Chondrocyte (in vitro differentiated cells): ENCODE data around the gene EFCC1. TPM values are rescaled to one million over a fixed set of nuclear protein-coding genes. Genes with fewer than 3 reads are reported as not detected.
A peak's percentile ranks its signal among the peaks of the same experiment; 100 is the strongest.

Source experiments
- DNase-seq: peaks from one replicate; pipeline ENCODE4 v3.0.0; 2021; ENCODE audit warnings: mixed read lengths, low spot score
- H3K27ac Mint-ChIP-seq: one replicate; pipeline ENCODE4 v1.8.0; 2021; ENCODE audit warnings: mild to moderate bottlenecking, moderate library complexity, mixed read lengths; ENCODE audit not compliant: unreplicated experiment
- H3K27me3 Mint-ChIP-seq: 2 replicates; pipeline ENCODE4 v1.8.0; 2021; ENCODE audit warnings: low read depth, mixed read lengths
- H3K36me3 Mint-ChIP-seq: 2 replicates; pipeline ENCODE4 v1.8.0; 2021; ENCODE audit warnings: low read depth, mixed read lengths
- H3K4me1 Mint-ChIP-seq: 2 replicates; pipeline ENCODE4 v1.8.0; 2021; ENCODE audit warnings: low read depth, mild to moderate bottlenecking, mixed read lengths
- H3K4me3 Mint-ChIP-seq: one replicate; pipeline ENCODE4 v1.8.0; 2021; ENCODE audit warnings: mild to moderate bottlenecking, moderate library complexity, mixed read lengths; ENCODE audit not compliant: unreplicated experiment
- H3K9me3 Mint-ChIP-seq: 2 replicates; pipeline ENCODE4 v1.8.0; 2021; ENCODE audit warnings: low read depth, mixed read lengths
- total RNA-seq: library from RNA; stranded (reverse); gene quantifications from 3 replicates; pipeline ENCODE4 v1.2.1, GENCODE V29; 2021
- TF ChIP-seq, protein P1 (sequence below): fragments of 200-600 bp; sonication (generic); IDR thresholded peaks from 2 replicates; pipeline ENCODE4 v1.5.0; 2021; ENCODE audit warnings: antibody characterized with exemption, mild to moderate bottlenecking, moderate library complexity

Gene EFCC1
- total RNA-seq, 1 donor from 2014 or later, result not detected

DNA sequence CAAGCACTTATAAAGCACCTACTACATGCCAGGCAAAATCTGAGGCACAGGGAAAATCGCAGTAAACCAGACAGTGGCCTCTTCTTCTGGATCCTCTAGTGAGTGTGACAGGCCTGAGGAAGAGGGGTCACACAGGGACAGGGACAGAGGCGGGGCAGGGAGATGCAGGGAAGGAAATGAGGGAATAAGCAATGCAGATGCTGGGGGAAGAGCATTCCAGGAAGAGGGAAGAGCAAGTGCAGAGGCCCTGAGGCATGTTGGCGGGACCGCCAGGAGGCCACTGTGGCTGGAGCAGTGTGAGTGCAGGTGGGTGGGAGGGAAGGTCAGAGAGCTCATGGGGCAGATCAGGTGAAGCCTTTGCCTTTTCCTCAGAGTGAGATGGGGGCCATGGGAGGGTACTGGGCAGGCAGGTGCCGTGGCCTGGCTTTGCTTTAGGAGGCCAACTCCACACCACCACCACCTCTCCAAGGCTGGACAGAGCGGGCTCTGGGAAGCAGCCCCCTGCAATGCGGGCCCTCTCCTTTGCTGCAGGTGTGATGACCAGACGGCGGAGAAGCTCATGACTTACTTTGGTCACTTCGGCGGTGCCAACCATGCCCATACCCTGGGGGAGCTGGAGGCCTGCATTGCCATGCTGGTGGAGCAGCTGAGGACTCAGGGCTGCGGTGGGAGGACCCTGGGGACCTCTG, 32.7 kb downstream of the EFCC1 start:
- no peak overlapping the region for H3K4me3 Mint-ChIP-seq
- H3K36me3 Mint-ChIP-seq, result no peaks in the 10 kb centered on the region
- H3K27me3 Mint-ChIP-seq, result peaks cover 1% of the 10 kb centered on the region
- H3K4me1 Mint-ChIP-seq, result no peaks in the 10 kb centered on the region
- peak; percentile 83 for DNase-seq
- TF ChIP-seq, protein P1, sequence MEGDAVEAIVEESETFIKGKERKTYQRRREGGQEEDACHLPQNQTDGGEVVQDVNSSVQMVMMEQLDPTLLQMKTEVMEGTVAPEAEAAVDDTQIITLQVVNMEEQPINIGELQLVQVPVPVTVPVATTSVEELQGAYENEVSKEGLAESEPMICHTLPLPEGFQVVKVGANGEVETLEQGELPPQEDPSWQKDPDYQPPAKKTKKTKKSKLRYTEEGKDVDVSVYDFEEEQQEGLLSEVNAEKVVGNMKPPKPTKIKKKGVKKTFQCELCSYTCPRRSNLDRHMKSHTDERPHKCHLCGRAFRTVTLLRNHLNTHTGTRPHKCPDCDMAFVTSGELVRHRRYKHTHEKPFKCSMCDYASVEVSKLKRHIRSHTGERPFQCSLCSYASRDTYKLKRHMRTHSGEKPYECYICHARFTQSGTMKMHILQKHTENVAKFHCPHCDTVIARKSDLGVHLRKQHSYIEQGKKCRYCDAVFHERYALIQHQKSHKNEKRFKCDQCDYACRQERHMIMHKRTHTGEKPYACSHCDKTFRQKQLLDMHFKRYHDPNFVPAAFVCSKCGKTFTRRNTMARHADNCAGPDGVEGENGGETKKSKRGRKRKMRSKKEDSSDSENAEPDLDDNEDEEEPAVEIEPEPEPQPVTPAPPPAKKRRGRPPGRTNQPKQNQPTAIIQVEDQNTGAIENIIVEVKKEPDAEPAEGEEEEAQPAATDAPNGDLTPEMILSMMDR, result no peak
- H3K9me3 Mint-ChIP-seq, result no peaks in the 10 kb centered on the region
- no peak overlapping the region for H3K27ac Mint-ChIP-seq

DNA sequence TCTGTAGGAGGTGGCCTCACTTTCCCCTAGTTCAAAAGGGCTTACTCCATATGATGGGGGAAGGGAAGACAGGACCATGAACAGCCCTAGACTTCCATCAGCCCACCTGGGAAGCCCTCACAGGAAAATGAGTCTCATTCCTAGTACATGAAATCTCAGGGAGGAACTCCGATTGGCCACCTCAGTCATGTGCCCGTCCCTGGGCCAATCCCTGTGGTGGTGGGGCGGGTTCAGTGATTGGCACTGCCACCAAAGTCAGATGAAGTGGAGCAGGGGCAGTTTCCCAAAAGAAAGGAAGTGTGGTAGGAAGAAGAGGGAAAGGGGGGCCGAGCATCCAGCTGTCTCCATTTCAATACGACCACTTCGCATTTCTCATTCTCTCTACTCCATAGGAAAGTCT, 33.5 kb downstream of the EFCC1 start:
- H3K4me1 Mint-ChIP-seq, result peaks cover 5% of the 10 kb centered on the region
- no peak overlapping the region for H3K27ac Mint-ChIP-seq
- no peaks in the 10 kb centered on the region for H3K9me3 Mint-ChIP-seq
- TF ChIP-seq, protein P1, result no peak
- H3K36me3 Mint-ChIP-seq, result no peaks in the 10 kb centered on the region
- no peak overlapping the region for H3K4me3 Mint-ChIP-seq
- DNase-seq, result no peak
- peaks cover 1% of the 10 kb centered on the region for H3K27me3 Mint-ChIP-seq

DNA sequence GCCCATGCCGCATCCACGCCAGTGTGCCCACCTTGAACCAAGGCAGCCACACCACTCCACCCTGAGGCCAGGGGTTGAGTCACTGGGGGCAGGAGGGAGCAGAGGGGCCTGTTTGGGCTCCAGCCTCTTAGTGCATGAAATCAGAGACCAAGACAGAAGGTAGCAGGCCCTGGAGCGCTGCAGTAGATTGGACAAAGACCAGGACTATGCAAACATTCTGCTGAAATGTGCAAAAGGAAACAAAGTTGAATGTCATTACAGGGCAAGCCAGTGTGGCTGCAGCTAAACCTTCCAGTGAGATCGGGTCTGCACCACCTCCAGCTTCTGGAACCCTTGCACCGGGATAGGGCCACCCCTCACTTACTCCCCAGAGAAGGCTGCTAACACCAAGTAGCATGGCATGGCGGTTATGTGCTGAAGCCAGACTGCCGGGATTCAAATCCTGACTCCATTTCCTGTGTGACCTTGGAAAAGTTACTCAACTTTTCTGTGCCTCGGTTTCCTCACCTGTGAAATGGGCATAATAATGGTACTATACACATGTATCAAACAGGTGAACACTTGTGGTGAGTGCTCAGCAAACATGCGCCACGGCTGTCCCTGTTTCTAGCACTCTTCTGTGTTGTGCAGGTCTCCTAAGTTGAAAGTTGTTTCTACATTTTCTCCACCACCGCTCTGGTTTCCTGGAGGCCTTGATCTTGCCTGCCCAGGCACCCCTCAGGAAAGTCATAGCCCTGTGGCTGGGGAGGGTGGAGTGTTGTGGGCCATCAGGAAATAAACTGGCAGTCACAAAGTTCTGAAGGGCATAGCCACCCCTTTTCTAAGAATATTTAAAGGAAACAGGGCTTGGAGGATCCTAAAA, 34.5 kb downstream of the EFCC1 start:
- Mint-ChIP-seq H3K4me3 (no peak overlapping the region), H3K36me3 (no peaks in the 10 kb centered on the region), H3K4me1 (peaks cover 9% of the 10 kb centered on the region), H3K27me3 (peaks cover 1% of the 10 kb centered on the region), H3K9me3 (no peaks in the 10 kb centered on the region), H3K27ac (no peak overlapping the region)
- DNase-seq, result no peak
- TF ChIP-seq, protein P1, result no peak

DNA sequence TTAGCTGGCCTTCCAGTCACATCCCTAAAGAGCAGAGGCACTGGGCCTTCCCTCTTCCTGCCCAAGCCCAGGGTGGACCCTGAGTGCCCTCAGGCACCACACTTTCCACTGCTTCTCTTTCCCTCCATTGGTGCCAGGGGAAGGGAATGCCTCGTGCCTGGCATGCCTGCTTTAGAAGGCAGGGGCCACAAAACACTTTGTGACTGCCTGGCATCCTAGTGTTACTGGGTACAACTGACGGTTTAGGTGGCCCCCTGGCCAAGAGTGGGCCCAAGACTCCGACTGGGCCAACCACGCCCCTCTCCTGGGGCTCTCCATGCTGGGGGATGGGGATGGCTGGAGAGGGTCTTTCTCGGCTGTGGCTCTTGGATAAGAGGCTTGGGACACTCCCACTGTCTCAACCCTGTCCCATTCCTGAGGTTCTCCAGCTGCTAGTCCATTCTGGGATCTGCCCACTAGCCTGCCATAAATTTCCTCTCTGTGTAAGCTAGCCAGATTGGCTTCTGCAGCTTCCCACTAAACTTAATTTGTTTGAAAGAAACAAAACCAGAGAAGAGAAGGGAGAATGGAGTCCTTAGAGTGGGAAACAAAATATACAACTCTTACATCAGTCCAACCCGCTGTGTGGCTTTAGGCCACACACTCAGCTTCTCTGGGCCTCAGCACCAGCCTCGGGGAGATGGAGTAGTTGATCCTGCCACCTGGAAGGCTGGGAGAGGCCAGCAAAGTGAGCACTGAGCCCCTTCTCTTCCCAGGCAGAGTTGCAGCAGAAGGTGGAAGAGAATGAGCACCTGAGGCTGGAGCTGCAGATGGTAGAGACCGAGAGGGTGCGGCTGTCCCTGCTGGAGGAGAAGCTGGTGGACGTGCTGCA, 35.4 kb downstream of the EFCC1 start:
- TF ChIP-seq, protein P1, result no peak
- H3K27ac Mint-ChIP-seq, result no peak overlapping the region
- no peaks in the 10 kb centered on the region for H3K9me3 Mint-ChIP-seq
- H3K36me3 Mint-ChIP-seq, result no peaks in the 10 kb centered on the region
- peaks cover 9% of the 10 kb centered on the region for H3K4me1 Mint-ChIP-seq
- H3K27me3 Mint-ChIP-seq, result peaks cover 1% of the 10 kb centered on the region
- no peak for DNase-seq
- no peak overlapping the region for H3K4me3 Mint-ChIP-seq

DNA sequence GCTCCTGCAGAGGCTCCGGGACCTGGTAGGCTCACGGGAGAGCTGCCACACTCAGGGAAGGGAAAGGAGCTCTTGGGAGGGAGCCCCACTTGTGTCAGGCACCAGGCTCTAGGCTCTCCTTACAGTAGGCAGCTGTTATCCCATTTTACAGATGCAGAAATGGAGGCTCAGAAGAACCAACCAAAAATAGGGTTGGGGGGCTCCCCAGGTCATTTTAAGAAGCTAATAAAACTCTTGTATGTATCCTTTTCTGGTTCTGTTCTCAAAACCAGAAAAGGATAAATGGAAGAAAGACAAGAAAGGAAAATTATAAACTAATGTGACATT, 36.0 kb downstream of the EFCC1 start:
- H3K36me3 Mint-ChIP-seq, result no peaks in the 10 kb centered on the region
- H3K9me3 Mint-ChIP-seq, result peaks cover 2% of the 10 kb centered on the region
- peaks cover 3% of the 10 kb centered on the region for H3K27me3 Mint-ChIP-seq
- peaks cover 9% of the 10 kb centered on the region for H3K4me1 Mint-ChIP-seq
- DNase-seq, result no peak
- H3K27ac Mint-ChIP-seq, result no peak overlapping the region
- TF ChIP-seq, protein P1, result no peak
- no peak overlapping the region for H3K4me3 Mint-ChIP-seq
